C4-2B (cell line): ENCODE results near the gene LAMB1.

ENCODE experiments used
- CTCF ChIP-seq: fragments of 450-650 bp; conservative IDR thresholded peaks from 2 replicates; pipeline ENCODE4 v1.5.1; 2017; ENCODE audit warnings: mild to moderate bottlenecking
- ZFX ChIP-seq: fragments of 450-650 bp; IDR thresholded peaks from 2 replicates; pipeline ENCODE4 v1.6.1; 2017

DNA sequence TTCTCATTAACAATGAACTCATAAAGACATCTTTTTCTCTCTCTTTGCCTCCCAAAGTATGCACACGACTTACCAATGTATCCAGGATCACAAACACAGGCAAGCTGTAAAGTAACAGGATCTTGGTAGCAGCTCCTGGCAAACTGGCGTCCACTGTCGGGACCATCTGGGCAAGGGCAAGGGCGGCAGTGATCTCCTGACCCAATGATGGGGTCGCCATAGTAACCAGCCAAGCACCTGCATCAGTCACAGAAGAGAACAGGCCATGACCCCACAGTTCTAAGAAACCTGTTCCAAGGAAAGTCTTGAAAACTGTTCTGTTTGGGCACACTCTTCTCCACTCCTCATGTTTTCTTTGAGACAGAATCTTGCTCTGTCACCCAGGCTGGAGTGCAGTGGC is 47.6 kb downstream of the LAMB1 start:
- no peak for TF ChIP-seq CTCF
- no peak for TF ChIP-seq ZFX
